HepG2 (cell line): ENCODE measurements around the gene MXRA7.

Experiments used
- FOSL1 ChIP-seq: sonication (generic); formaldehyde crosslinking; IDR thresholded peaks from 2 replicates; pipeline ENCODE4 v1.9.0; 2021; ENCODE audit warnings: missing genetic modification reagents, borderline replicate concordance
- JARID2 ChIP-seq: sonication (generic); formaldehyde crosslinking; IDR thresholded peaks from 2 replicates; pipeline ENCODE4 v1.8.1; 2023; ENCODE audit warnings: missing genetic modification reagents, inconsistent platforms; ENCODE audit not compliant: insufficient replicate concordance
- NR2F2 ChIP-seq: IDR thresholded peaks from 2 replicates; pipeline ENCODE4 v1.6.1; 2012; ENCODE audit warnings: low read depth, inconsistent platforms, borderline replicate concordance
- POLR2AphosphoS2 ChIP-seq: IDR thresholded peaks from 2 replicates; pipeline ENCODE4 v1.6.1; 2011; ENCODE audit warnings: low read depth, low read length, improper control_type of control experiment
- SMAD3 ChIP-seq: sonication (generic); formaldehyde crosslinking; IDR thresholded peaks from 2 replicates; pipeline ENCODE4 v1.4.0; 2020; ENCODE audit warnings: missing genetic modification reagents
- SNAI1 ChIP-seq: sonication (generic); formaldehyde crosslinking; IDR thresholded peaks from 2 replicates; pipeline ENCODE4 v1.5.0; 2020; ENCODE audit warnings: mild to moderate bottlenecking, missing genetic modification reagents, borderline replicate concordance
- ZNF24 ChIP-seq: fragments of 450-650 bp; IDR thresholded peaks from 2 replicates; pipeline ENCODE4 v1.6.1; 2017; ENCODE audit warnings: antibody characterized with exemption, mild to moderate bottlenecking
- ZNF335 ChIP-seq: sonication (generic); formaldehyde crosslinking; IDR thresholded peaks from 2 replicates; pipeline ENCODE4 v1.4.0; 2020; ENCODE audit warnings: missing genetic modification reagents
- TF ChIP-seq, protein P1 (sequence below): IDR thresholded peaks from 2 replicates; pipeline ENCODE4 v1.6.1; 2016; ENCODE audit warnings: control low read depth
- TF ChIP-seq, protein P2 (sequence below): sonication (generic); formaldehyde crosslinking; IDR thresholded peaks from 2 replicates; pipeline ENCODE4 v1.8.0; 2022; ENCODE audit warnings: mild to moderate bottlenecking, missing genetic modification reagents, moderate library complexity
- TF ChIP-seq, protein P3 (sequence below): sonication (generic); formaldehyde crosslinking; IDR thresholded peaks from 2 replicates; pipeline ENCODE4 v1.5.0; 2020; ENCODE audit warnings: mild to moderate bottlenecking, missing genetic modification reagents, moderate library complexity
- TF ChIP-seq, protein P4 (sequence below), 2 experiments: sonication (generic) in 1 of 2; formaldehyde crosslinking in 1 of 2; IDR thresholded peaks; 2 replicates each; pipeline versions ENCODE4 v1.6.1 to v1.9.0; 2014 to 2022; ENCODE audit warnings: antibody characterized with exemption in 1 of 2, borderline replicate concordance in 1 of 2, inconsistent platforms in 1 of 2, low read depth in 1 of 2, missing genetic modification reagents in 1 of 2

DNA sequence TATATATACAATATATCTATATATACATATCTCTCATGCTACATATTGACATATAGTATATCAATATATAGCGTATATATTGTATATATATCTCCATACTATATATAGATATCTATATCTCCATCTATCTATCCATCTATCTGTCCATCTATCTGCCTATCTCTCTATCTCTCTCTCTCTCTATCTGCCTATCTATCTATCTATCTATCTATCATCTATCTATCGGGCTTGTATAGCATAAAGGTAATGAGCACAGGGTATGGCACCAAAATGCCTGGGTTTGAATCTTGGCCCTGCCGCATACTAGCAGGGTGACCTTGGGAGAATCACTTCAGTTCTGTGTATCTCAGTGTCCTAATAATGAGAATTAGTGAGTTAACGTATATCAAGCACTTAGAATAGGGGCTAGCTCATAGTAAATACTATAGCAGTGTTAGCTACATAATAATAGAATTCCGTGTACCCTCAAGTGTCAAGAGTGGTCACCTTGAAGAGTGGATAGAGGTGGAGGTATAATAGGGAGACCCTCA lies 68.7 kb downstream of the MXRA7 start:
- TF ChIP-seq SMAD3 (no peak), POLR2AphosphoS2 (no peak), SNAI1 (no peak), ZNF24 (no peak), NR2F2 (no peak), ZNF335 (no peak), JARID2 (CRISPR knock-in tag) (no peak), FOSL1 (CRISPR knock-in tag) (no peak)
- TF ChIP-seq, protein P1, sequence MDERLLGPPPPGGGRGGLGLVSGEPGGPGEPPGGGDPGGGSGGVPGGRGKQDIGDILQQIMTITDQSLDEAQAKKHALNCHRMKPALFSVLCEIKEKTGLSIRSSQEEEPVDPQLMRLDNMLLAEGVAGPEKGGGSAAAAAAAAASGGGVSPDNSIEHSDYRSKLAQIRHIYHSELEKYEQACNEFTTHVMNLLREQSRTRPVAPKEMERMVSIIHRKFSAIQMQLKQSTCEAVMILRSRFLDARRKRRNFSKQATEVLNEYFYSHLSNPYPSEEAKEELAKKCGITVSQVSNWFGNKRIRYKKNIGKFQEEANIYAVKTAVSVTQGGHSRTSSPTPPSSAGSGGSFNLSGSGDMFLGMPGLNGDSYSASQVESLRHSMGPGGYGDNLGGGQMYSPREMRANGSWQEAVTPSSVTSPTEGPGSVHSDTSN (CRISPR knock-in tag): no peak
- TF ChIP-seq, protein P2, sequence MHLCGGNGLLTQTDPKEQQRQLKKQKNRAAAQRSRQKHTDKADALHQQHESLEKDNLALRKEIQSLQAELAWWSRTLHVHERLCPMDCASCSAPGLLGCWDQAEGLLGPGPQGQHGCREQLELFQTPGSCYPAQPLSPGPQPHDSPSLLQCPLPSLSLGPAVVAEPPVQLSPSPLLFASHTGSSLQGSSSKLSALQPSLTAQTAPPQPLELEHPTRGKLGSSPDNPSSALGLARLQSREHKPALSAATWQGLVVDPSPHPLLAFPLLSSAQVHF: no peak
- TF ChIP-seq, protein P3, sequence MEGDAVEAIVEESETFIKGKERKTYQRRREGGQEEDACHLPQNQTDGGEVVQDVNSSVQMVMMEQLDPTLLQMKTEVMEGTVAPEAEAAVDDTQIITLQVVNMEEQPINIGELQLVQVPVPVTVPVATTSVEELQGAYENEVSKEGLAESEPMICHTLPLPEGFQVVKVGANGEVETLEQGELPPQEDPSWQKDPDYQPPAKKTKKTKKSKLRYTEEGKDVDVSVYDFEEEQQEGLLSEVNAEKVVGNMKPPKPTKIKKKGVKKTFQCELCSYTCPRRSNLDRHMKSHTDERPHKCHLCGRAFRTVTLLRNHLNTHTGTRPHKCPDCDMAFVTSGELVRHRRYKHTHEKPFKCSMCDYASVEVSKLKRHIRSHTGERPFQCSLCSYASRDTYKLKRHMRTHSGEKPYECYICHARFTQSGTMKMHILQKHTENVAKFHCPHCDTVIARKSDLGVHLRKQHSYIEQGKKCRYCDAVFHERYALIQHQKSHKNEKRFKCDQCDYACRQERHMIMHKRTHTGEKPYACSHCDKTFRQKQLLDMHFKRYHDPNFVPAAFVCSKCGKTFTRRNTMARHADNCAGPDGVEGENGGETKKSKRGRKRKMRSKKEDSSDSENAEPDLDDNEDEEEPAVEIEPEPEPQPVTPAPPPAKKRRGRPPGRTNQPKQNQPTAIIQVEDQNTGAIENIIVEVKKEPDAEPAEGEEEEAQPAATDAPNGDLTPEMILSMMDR (CRISPR knock-in tag): no peak
- TF ChIP-seq, protein P4, sequence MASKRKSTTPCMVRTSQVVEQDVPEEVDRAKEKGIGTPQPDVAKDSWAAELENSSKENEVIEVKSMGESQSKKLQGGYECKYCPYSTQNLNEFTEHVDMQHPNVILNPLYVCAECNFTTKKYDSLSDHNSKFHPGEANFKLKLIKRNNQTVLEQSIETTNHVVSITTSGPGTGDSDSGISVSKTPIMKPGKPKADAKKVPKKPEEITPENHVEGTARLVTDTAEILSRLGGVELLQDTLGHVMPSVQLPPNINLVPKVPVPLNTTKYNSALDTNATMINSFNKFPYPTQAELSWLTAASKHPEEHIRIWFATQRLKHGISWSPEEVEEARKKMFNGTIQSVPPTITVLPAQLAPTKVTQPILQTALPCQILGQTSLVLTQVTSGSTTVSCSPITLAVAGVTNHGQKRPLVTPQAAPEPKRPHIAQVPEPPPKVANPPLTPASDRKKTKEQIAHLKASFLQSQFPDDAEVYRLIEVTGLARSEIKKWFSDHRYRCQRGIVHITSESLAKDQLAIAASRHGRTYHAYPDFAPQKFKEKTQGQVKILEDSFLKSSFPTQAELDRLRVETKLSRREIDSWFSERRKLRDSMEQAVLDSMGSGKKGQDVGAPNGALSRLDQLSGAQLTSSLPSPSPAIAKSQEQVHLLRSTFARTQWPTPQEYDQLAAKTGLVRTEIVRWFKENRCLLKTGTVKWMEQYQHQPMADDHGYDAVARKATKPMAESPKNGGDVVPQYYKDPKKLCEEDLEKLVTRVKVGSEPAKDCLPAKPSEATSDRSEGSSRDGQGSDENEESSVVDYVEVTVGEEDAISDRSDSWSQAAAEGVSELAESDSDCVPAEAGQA (IDR thresholded peaks at IDR 0.05; ENCODE audit: low read depth): no peak
- TF ChIP-seq, protein P4 (CRISPR knock-in tag; IDR thresholded peaks at IDR 0.05; ENCODE audit: borderline replicate concordance): no peak
